ENCODE measurements around the gene COPG2.
"Not testable (repeated sequence)": the region's sequence is repeated elsewhere in the genome, so short reads cannot be mapped to it uniquely, and the experiment has no call there.

Gene COPG2

GRCh38 chr7:130566168-130566897 lies 102.2 kb downstream of the COPG2 start:
- DNase-seq (ENCODE audit: low read depth in 2 of 2) = no peak

GRCh38 chr7:130560972-130561371 lies 107.6 kb downstream of the COPG2 start:
- no peak for DNase-seq (ENCODE audit: low read depth in 2 of 2)

DNA sequence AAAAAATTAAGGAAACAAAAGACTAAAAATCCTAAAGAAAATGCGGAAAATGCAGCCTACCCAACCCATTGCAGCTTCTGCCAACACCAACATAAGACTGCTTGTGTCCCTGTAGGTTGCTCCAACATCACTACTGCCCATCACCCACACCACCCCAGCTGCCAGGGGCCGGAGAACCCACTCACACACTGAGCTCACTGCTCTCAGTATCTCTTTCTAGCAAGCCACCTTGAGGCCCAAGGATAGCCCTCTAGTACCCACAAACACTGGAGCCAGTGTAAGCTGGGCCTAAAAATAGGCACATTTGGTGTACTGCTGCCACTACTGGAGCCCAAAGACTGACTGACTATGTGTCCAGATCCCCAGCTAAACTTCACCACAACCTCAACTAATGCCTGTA lies 109.4 kb downstream of the COPG2 start:
- no peak for DNase-seq (ENCODE audit: low read depth in 2 of 2)

GRCh38 chr7:130554481-130554880 lies 114.1 kb downstream of the COPG2 start:
- DNase-seq (ENCODE audit: low read depth in 2 of 2) = no peak

DNA sequence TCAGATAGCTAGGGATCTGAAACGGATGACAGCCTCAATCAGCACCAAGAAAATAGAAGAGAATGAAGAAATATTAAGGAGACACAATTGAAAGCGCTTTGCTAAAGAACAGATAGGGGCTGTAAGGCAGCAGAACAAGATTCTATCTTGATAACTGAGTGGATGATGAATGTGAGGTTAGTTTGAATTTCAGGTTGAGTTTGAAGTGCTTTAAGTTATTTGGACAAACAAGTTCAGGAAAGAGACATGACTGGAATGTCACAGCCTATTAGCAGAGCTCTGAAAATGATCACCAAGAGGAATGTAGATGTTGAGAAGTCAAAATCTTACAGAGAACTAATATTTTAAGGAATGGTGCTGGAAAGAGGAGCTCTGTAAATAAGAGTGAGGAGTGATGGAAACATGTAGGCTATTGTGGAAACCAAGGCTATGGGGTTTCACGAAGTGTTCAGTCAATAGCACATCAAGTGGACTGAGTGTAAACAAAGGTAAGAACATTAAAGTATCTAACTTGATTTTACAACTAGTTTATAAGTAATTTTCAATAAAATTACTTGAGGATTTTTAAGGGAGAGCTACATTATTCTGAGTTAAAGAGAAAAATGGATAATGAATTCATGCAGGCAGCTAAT lies 115.0 kb downstream of the COPG2 start:
- DNase-seq (ENCODE audit: low read depth in 2 of 2) = no peak

- no peak for DNase-seq (ENCODE audit: low read depth in 2 of 2)
Measured at GRCh38 chr7:130544356-130544755, 124.2 kb downstream of the COPG2 start.

GRCh38 chr7:130543487-130544010 lies 125.0 kb downstream of the COPG2 start:
- no peak for DNase-seq (ENCODE audit: low read depth in 2 of 2)

DNA sequence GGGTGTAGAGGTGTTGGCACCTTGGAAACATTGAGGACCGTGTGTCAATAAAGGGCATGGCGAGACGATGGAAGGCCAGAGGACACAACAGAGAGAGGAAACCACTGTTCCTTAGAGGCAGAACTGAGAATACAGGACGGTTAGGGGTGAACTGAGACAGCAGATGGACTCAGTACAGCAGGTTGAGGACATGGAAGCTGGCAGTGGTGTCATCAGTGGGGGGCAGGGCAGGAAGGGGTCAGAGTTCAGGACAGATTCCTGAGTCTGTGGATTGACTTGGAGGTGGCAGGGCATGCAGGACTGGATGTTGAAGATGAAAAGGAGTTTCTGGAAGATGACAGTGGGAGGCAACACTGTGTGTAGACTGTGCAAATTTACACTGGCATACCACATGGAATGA lies 126.3 kb downstream of the COPG2 start:
- DNase-seq (ENCODE audit: low read depth in 2 of 2) = not testable (repeated sequence)

GRCh38 chr7:130541287-130541686 lies 127.3 kb downstream of the COPG2 start:
- DNase-seq (ENCODE audit: low read depth in 2 of 2) = not testable (repeated sequence)

- not testable (repeated sequence) for DNase-seq (ENCODE audit: low read depth in 2 of 2)
Measured at GRCh38 chr7:130537894-130538293, 130.7 kb downstream of the COPG2 start.

- DNase-seq (ENCODE audit: low read depth in 2 of 2) = no peak
Measured at GRCh38 chr7:130529417-130529816, 139.1 kb downstream of the COPG2 start.

GRCh38 chr7:130527752-130528355 lies 140.7 kb downstream of the COPG2 start:
- DNase-seq (ENCODE audit: low read depth in 2 of 2) = not testable (repeated sequence)

DNA sequence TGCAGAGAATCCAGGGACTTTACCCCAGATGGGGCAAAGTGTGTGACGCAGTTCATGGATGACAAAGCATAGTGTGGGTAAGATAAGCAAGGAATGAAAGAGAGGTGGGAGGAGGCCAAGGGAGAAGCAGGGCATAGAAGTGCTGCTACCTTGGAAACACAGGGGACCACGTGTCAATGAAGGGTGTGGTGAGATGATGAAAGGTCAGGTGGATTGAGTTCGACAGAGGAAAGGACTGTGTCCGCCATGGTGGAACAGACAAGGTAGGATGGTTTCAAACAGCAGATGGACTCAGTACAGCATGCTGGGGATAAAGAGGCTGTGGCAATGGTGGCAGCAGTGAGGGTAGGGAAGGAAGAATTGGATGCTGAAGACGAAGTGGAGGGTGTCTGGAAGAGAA lies 143.9 kb downstream of the COPG2 start:
- DNase-seq (ENCODE audit: low read depth in 2 of 2) = no peak

- not testable (repeated sequence) for DNase-seq (ENCODE audit: low read depth in 2 of 2)
Measured at GRCh38 chr7:130523519-130524125, 144.9 kb downstream of the COPG2 start.

GRCh38 chr7:130521258-130521951 lies 147.1 kb downstream of the COPG2 start:
- DNase-seq (ENCODE audit: low read depth in 2 of 2) = no peak

GRCh38 chr7:130515315-130516040 lies 153.1 kb downstream of the COPG2 start:
- DNase-seq (ENCODE audit: low read depth in 2 of 2) = no peak

- no peak for DNase-seq (ENCODE audit: low read depth in 2 of 2)
Measured at GRCh38 chr7:130513447-130513846, 155.1 kb downstream of the COPG2 start.

GRCh38 chr7:130512038-130512437 lies 156.5 kb downstream of the COPG2 start:
- not testable (repeated sequence) for DNase-seq (ENCODE audit: low read depth in 2 of 2)

DNA sequence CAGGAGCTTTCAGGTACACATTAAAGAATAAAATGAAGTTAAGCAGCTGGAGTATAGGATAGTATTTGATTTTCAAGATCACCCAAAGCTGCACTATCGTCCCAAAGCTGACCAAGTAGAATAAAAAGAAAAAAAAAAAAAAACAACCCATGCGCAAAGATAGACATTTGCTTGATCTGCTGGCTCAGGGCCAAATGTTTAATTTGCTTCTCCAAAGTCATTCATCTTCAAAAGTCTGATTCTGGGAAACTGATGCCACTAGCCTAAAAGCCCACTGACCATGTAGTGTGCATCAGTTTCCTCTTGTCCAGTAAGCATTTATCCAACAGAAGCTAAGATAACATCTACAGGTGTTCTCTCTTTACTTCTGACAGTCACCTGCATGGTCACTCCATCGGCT lies 162.2 kb downstream of the COPG2 start:
- DNase-seq (ENCODE audit: low read depth in 2 of 2) = no peak

DNA sequence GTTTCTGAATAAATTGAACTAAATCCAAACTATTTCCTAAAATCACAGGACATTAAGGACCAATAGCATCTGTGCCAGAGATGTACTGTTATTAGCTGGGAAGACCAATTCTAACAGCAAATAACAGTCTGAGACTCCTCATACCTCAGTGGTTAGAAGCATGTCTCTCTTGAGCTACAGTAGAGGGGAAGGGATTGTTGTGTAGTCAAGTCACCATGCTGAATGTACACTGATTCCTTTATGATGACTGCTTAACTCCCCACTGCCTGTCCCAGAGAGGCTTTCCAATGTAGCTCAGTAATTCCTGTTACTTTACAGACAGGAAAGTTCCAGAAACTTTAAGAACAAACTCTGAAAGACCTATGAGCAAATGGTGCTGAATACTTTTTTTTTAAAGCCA lies 162.8 kb downstream of the COPG2 start:
- no peak for DNase-seq (ENCODE audit: low read depth in 2 of 2)

- no peak for DNase-seq (ENCODE audit: low read depth in 2 of 2)
Measured at GRCh38 chr7:130500910-130501309, 167.6 kb downstream of the COPG2 start.
